H1 (cell line): Measurements from ENCODE around the gene FOXP4. TPM values are rescaled to one million over a fixed set of nuclear protein-coding genes. Genes with fewer than 3 reads are reported as not detected.

Source experiments
- CTCF ChIA-PET: fragments of 300-600 bp; sonication (Branson Sonifier 250); formaldehyde crosslinking; loops from one replicate; lab custom pipeline; 2021; ENCODE audit not compliant: partially characterized antibody; lab: Charles Lee
- POLR2A ChIA-PET: fragments of 300-600 bp; sonication (Branson Sonifier 250); formaldehyde crosslinking; loops from one replicate; lab custom pipeline; 2021; ENCODE audit warnings: inconsistent platforms; ENCODE audit not compliant: partially characterized antibody; lab: Charles Lee
- DNase-seq, 2 experiments: peaks; one replicate each; pipeline versions ENCODE4 v3.0.0 to v3.0.0-alpha.2; 2010 to 2022; ENCODE audit warnings: low spot score in 2 of 2, low read depth in 1 of 2, mixed read lengths in 1 of 2
- FAIRE-seq: peaks from 2 replicates; lab custom pipeline; 2011; peaks lifted over from hg19 to GRCh38; lab: Jason Lieb, UNC
- H2AFZ ChIP-seq: 2 replicates; pipeline ENCODE4 v1.8.1; 2012; ENCODE audit warnings: low read length, inconsistent platforms
- H2AK5ac ChIP-seq: 2 replicates; pipeline ENCODE4 v1.6.1; 2013; ENCODE audit warnings: low read depth, low read length
- H2BK120ac ChIP-seq: replicated peaks from 2 replicates; pipeline ENCODE3; 2013; ENCODE audit warnings: low read depth, low read length, inconsistent platforms
- H2BK12ac ChIP-seq: 2 replicates; pipeline ENCODE4 v1.6.1; 2013; ENCODE audit warnings: low read depth, low read length
- H2BK15ac ChIP-seq: 2 replicates; pipeline ENCODE4 v1.6.1; 2013; ENCODE audit warnings: low read length
- H2BK20ac ChIP-seq: 2 replicates; pipeline ENCODE4 v1.6.1; 2013; ENCODE audit warnings: low read length
- H2BK5ac ChIP-seq: 2 replicates; pipeline ENCODE4 v1.6.1; 2013; ENCODE audit warnings: low read depth, low read length
- H3K14ac ChIP-seq: 2 replicates; pipeline ENCODE4 v1.6.1; 2013; ENCODE audit warnings: inconsistent platforms; ENCODE audit not compliant: insufficient read length
- H3K18ac ChIP-seq: 2 replicates; pipeline ENCODE4 v1.6.1; 2013; ENCODE audit warnings: low read length; ENCODE audit errors: extremely low read depth
- H3K23ac ChIP-seq: 2 replicates; pipeline ENCODE4 v1.6.1; 2013; ENCODE audit warnings: inconsistent platforms; ENCODE audit not compliant: insufficient read length
- H3K23me2 ChIP-seq: 2 replicates; pipeline ENCODE4 v1.6.1; 2013; ENCODE audit warnings: low read depth, low read length
- H3K27ac ChIP-seq: 2 replicates; pipeline ENCODE4 v1.6.1; 2011; ENCODE audit warnings: low read depth, low read length, inconsistent platforms
- H3K27me3 ChIP-seq, 4 experiments: replicated peaks in 1 of 4; 1 replicate in 1 of 4; 2 replicates in 3 of 4; pipeline versions ENCODE4 v1.6.1 to v1.8.1; 2011 to 2013; ENCODE audit warnings: low read length in 3 of 4, mild to moderate bottlenecking in 3 of 4, inconsistent platforms in 2 of 4, mixed read lengths in 2 of 4, moderate library complexity in 1 of 4; ENCODE audit not compliant: control insufficient read depth in 3 of 4, insufficient read depth in 3 of 4; ENCODE audit errors: extremely low read depth in 1 of 4
- H3K36me3 ChIP-seq, 4 experiments: 2 replicates each; pipeline versions ENCODE4 v1.6.1 to v1.8.1; 2011 to 2013; ENCODE audit warnings: mild to moderate bottlenecking in 4 of 4, low read length in 3 of 4, moderate library complexity in 2 of 4, control low read depth in 1 of 4, inconsistent platforms in 1 of 4; ENCODE audit not compliant: insufficient read depth in 4 of 4, control insufficient read depth in 2 of 4
- H3K4ac ChIP-seq: replicated peaks from 2 replicates; pipeline ENCODE3; 2013; ENCODE audit warnings: low read length, low read depth, mixed read lengths, inconsistent platforms; ENCODE audit not compliant: insufficient read length
- H3K4me1 ChIP-seq, 4 experiments: replicated peaks in 1 of 4; 1 replicate in 1 of 4; 2 replicates in 3 of 4; pipeline versions ENCODE4 v1.6.1 to v1.8.1; 2011 to 2013; ENCODE audit warnings: low read length in 3 of 4, inconsistent platforms in 2 of 4, mixed read lengths in 1 of 4; ENCODE audit not compliant: insufficient read depth in 4 of 4, control insufficient read depth in 3 of 4
- H3K4me2 ChIP-seq, 2 experiments: 2 replicates each; pipeline versions ENCODE4 v1.6.1 to v1.8.1; 2011 to 2013; ENCODE audit warnings: low read depth in 2 of 2, low read length in 2 of 2, control low read depth in 1 of 2, inconsistent platforms in 1 of 2, mild to moderate bottlenecking in 1 of 2; ENCODE audit not compliant: insufficient read depth in 1 of 2
- H3K4me3 ChIP-seq, 4 experiments: fragments of 200-600, 300-600 bp in 1 of 4; sonication (generic), shearing (Covaris generic), sonication (Bioruptor Twin) in 1 of 4; 2 replicates each; pipeline versions ENCODE4 v1.5.1 to v1.8.1; 2011 to 2016; ENCODE audit warnings: low read length in 4 of 4, low read depth in 3 of 4, control low read depth in 2 of 4, inconsistent platforms in 2 of 4, mild to moderate bottlenecking in 2 of 4, mixed read lengths in 1 of 4, moderate library complexity in 1 of 4; ENCODE audit not compliant: insufficient read depth in 2 of 4; ENCODE audit errors: extremely low read depth in 1 of 4
- H3K56ac ChIP-seq: replicated peaks from 2 replicates; pipeline ENCODE3; 2013; ENCODE audit warnings: low read depth, mild to moderate bottlenecking, mixed read lengths, low read length, inconsistent platforms; ENCODE audit not compliant: insufficient read length
- H3K79me1 ChIP-seq: 2 replicates; pipeline ENCODE4 v1.6.1; 2013; ENCODE audit warnings: low read depth, low read length, control low read depth
- H3K79me2 ChIP-seq, 2 experiments: 2 replicates each; pipeline versions ENCODE4 v1.6.1 to v1.8.1; 2012 to 2013; ENCODE audit warnings: low read length in 2 of 2, mild to moderate bottlenecking in 2 of 2, inconsistent platforms in 1 of 2; ENCODE audit not compliant: insufficient read depth in 2 of 2, control insufficient read depth in 1 of 2
- H3K9ac ChIP-seq, 4 experiments: replicated peaks in 1 of 4; 1 replicate in 1 of 4; 2 replicates in 3 of 4; pipeline versions ENCODE4 v1.6.1 to v1.8.1; 2011 to 2013; ENCODE audit warnings: low read depth in 3 of 4, low read length in 3 of 4, control low read depth in 2 of 4, mild to moderate bottlenecking in 2 of 4, moderate library complexity in 2 of 4, inconsistent platforms in 1 of 4; ENCODE audit errors: extremely low read depth in 1 of 4
- H3K9me3 ChIP-seq, 2 experiments: 2 replicates each; pipeline versions ENCODE4 v1.6.1 to v1.8.1; 2012 to 2013; ENCODE audit warnings: mild to moderate bottlenecking in 2 of 2, moderate library complexity in 2 of 2, control low read depth in 1 of 2, inconsistent platforms in 1 of 2, low read depth in 1 of 2, low read length in 1 of 2, mixed read lengths in 1 of 2; ENCODE audit not compliant: insufficient read depth in 2 of 2
- H4K20me1 ChIP-seq, 2 experiments: replicated peaks in 1 of 2; 2 replicates each; pipeline versions ENCODE3 to v1.8.1; 2011 to 2013; ENCODE audit warnings: inconsistent platforms in 2 of 2, low read length in 2 of 2, mild to moderate bottlenecking in 1 of 2; ENCODE audit not compliant: insufficient read depth in 2 of 2, control insufficient read depth in 1 of 2
- H4K5ac ChIP-seq: 2 replicates; pipeline ENCODE4 v1.6.1; 2013; ENCODE audit warnings: low read length, low read depth, mixed read lengths, inconsistent platforms; ENCODE audit not compliant: insufficient read length
- H4K8ac ChIP-seq: 2 replicates; pipeline ENCODE4 v1.8.0; 2013; ENCODE audit warnings: mild to moderate bottlenecking, moderate library complexity, low read length, inconsistent platforms; ENCODE audit not compliant: insufficient read depth; ENCODE audit errors: extremely low read depth
- H4K91ac ChIP-seq: replicated peaks from 2 replicates; pipeline ENCODE3; 2013; ENCODE audit warnings: low read length, mixed read lengths, inconsistent platforms; ENCODE audit not compliant: insufficient read length
- ASH2L ChIP-seq: fragments of 200-600, 300-600 bp; sonication (generic); IDR thresholded peaks from one replicate; pipeline ENCODE4 v1.7.1; 2017; ENCODE audit warnings: low read length
- ATF3 ChIP-seq: IDR thresholded peaks from 2 replicates; pipeline ENCODE4 v1.6.1; 2011; ENCODE audit warnings: low read depth, mild to moderate bottlenecking, low read length; ENCODE audit not compliant: insufficient read depth
- CHD2 ChIP-seq: IDR thresholded peaks from 2 replicates; pipeline ENCODE4 v1.6.1; 2012; ENCODE audit warnings: low read length, improper control_type of control experiment
- JUND ChIP-seq: IDR thresholded peaks from 2 replicates; pipeline ENCODE4 v1.6.1; 2011; ENCODE audit warnings: mild to moderate bottlenecking, improper control_type of control experiment, low read length
- POLR2AphosphoS5 ChIP-seq: IDR thresholded peaks from 2 replicates; pipeline ENCODE4 v1.6.1; 2011; ENCODE audit warnings: low read depth, low read length
- RAD21 ChIP-seq, 2 experiments: IDR thresholded peaks in 1 of 2; conservative IDR thresholded peaks in 1 of 2; 2 replicates each; pipeline ENCODE4 v1.6.1; 2011; ENCODE audit warnings: low read depth in 2 of 2, low read length in 2 of 2, improper control_type of control experiment in 1 of 2, inconsistent platforms in 1 of 2, mild to moderate bottlenecking in 1 of 2, moderate library complexity in 1 of 2
- RBBP5 ChIP-seq: IDR thresholded peaks from 2 replicates; pipeline ENCODE4 v1.7.1; 2012; ENCODE audit warnings: low read depth, mild to moderate bottlenecking, inconsistent platforms, low read length, moderate library complexity, borderline replicate concordance
- RFX5 ChIP-seq: IDR thresholded peaks from 2 replicates; pipeline ENCODE4 v1.6.1; 2011; ENCODE audit warnings: low read depth, low read length, improper control_type of control experiment, borderline replicate concordance
- SIRT6 ChIP-seq: IDR thresholded peaks from one replicate; pipeline ENCODE4 v1.7.1; 2012; ENCODE audit warnings: low read length, inconsistent platforms
- SRF ChIP-seq: IDR thresholded peaks from 2 replicates; pipeline ENCODE4 v1.6.1; 2011; ENCODE audit warnings: mild to moderate bottlenecking, low read depth, low read length, moderate library complexity
- TCF12 ChIP-seq: IDR thresholded peaks from 2 replicates; pipeline ENCODE4 v1.6.1; 2011; ENCODE audit warnings: low read depth, mild to moderate bottlenecking, low read length
- USF2 ChIP-seq: IDR thresholded peaks from 2 replicates; pipeline ENCODE4 v1.6.1; 2011; ENCODE audit warnings: low read length, improper control_type of control experiment
- WGBS, 2 experiments: shearing (Covaris generic) in 1 of 2; methylation state at CpG; one replicate each; pipeline versions ENCODE4 v1.1.6 to v1.1.7; 2013 to 2015; ENCODE audit warnings: low lambda C conversion rate in 2 of 2, mixed read lengths in 2 of 2, inconsistent platforms in 1 of 2, low coverage in 1 of 2, missing lambda C conversion rate in 1 of 2; ENCODE audit not compliant: insufficient replicate concordance in 2 of 2, insufficient coverage in 1 of 2, insufficient read length in 1 of 2; ENCODE audit errors: extremely low coverage in 1 of 2, missing lambda C conversion rate in 1 of 2; 5-methylcytosine and 5-hydroxymethylcytosine counted together
- polyA plus RNA-seq, 7 experiments: library from polyadenylated mRNA; depleted of rRNA in 3 of 7; stranded (reverse) in 5 of 7; unstranded in 2 of 7; fragments of >200 nt in 5 of 7; fragments of 200-250 nt in 2 of 7; gene quantifications; 1 replicate in 5 of 7; 2 replicates in 1 of 7; 4 replicates in 1 of 7; pipeline versions ENCODE4 v1.2.1 to v1.2.3, GENCODE V29; 2011 to 2013; ENCODE audit warnings: missing spikeins in 2 of 7, mixed read lengths in 2 of 7
- total RNA-seq: library from RNA; stranded (reverse); fragmentation: NEBNext Ultra II Directional; extraction: Animal tissue kit (Norgen Biotek cat#: 25700); gene quantifications from 2 replicates; pipeline ENCODE4 v1.2.1, GENCODE V29; 2021

Gene FOXP4
- total and polyA plus RNA-seq, 2 of the 8 experiments (the other 6 are each of a cell fraction or from before 2014, with no cell fraction given) = 4.8 to 13.3 TPM

GRCh38 chr6:41573985-41574384, 27.8 kb downstream of the FOXP4 start:
- ChIA-PET POLR2A (interaction anchor here (1.2 to 1.4 kb wide), 2 partner anchors 11 to 17 kb away, joined by 3 to 4 read pairs; no protein-coding TSS in a partner anchor), CTCF (interaction anchor here (0.5 to 1.9 kb wide), 10 partner anchors 9 to 224 kb away, joined by 3 to 8 read pairs (median 3); no protein-coding TSS in a partner anchor)
- WGBS, 2 experiments = 90% methylated on average over 1 of the region's 1 CpG; no CpG with 5 or more reads in 1 of the 2 experiments
- TF ChIP-seq SRF = no peak
- no peak for TF ChIP-seq ASH2L
- TF ChIP-seq RBBP5 = no peak
- TF ChIP-seq USF2 = no peak
- no peak for TF ChIP-seq SIRT6
- TF ChIP-seq TCF12 = no peak
- TF ChIP-seq CHD2 = no peak
- TF ChIP-seq ATF3 = no peak
- no peak for TF ChIP-seq RFX5
- no peak for TF ChIP-seq JUND
- TF ChIP-seq RAD21 (IDR thresholded peaks at IDR 0.05 in 1 of 2, conservative IDR thresholded peaks at IDR 0.05 in 1 of 2; ENCODE audit: low read depth in 2 of 2, low read length in 2 of 2) = no peak
- TF ChIP-seq POLR2AphosphoS5 = no peak

More at GRCh38 chr6:41573985-41574384, 27.8 kb downstream of the FOXP4 start:
- FAIRE-seq (no peak), DNase-seq (no peak)
- Histone ChIP-seq H3K4ac (no peak overlapping the region), H3K56ac (no peak overlapping the region), H2BK12ac (no peak overlapping the region), H3K79me1 (no peaks in the 10 kb centered on the region), H3K4me2 (no peak overlapping the region), H2BK15ac (no peak overlapping the region), H2AFZ (no peak overlapping the region), H4K20me1 (no peaks in the 10 kb centered on the region), H3K4me3 (no peak overlapping the region), H4K91ac (no peak overlapping the region), H3K27me3 (no peaks in the 10 kb centered on the region), H3K27ac (no peak overlapping the region), H3K23ac (no peak overlapping the region), H3K9ac (no peak overlapping the region), H3K18ac (peak overlapping the region; percentile 26; the same call in 1 of the 2 replicates), H3K4me1 (peaks cover 37 to 57% (median 41%) of the 10 kb centered on the region in 4 experiments), H3K9me3 (no peaks in the 10 kb centered on the region), H2BK120ac (no peak overlapping the region), H3K14ac (no peak overlapping the region), H3K23me2 (peaks cover 3% of the 10 kb centered on the region; the same call in 1 of the 2 replicates), H4K5ac (no peak overlapping the region), H4K8ac (no peak overlapping the region), H3K79me2 (no peaks in the 10 kb centered on the region), H2BK20ac (peak overlapping the region; percentile 23; the same call in 1 of the 2 replicates), H2AK5ac (no peak overlapping the region), H3K36me3 (no peaks in the 10 kb centered on the region), H2BK5ac (0 out of 2 replicates have a peak overlapping the region, but pooled peaks have one; percentile 81)
